Muscle of arm (tissue), 12 donors: Measurements from ENCODE around the gene CNGA4. TPM values are rescaled to one million over a fixed set of nuclear protein-coding genes. Genes with fewer than 3 reads are reported as not detected.
"Not testable (repeated sequence)": the region's sequence is repeated elsewhere in the genome, so short reads cannot be mapped to it uniquely, and the experiment has no call there.

Experiments used
- DNase-seq: peaks from one replicate; pipeline ENCODE4 v3.0.0-alpha.2; 2013
- polyA plus RNA-seq, 12 donors: library from polyadenylated mRNA; unstranded; fragments of 120-200 nt; gene quantifications; one replicate each; pipeline ENCODE4 v1.2.1, GENCODE V29; 2013; ENCODE audit not compliant: insufficient read length in 12 of 12

The CNGA4 gene
- polyA plus RNA-seq, 12 donors: 0.10 to 0.36 (median 0.16) TPM; not detected in 5

DNA sequence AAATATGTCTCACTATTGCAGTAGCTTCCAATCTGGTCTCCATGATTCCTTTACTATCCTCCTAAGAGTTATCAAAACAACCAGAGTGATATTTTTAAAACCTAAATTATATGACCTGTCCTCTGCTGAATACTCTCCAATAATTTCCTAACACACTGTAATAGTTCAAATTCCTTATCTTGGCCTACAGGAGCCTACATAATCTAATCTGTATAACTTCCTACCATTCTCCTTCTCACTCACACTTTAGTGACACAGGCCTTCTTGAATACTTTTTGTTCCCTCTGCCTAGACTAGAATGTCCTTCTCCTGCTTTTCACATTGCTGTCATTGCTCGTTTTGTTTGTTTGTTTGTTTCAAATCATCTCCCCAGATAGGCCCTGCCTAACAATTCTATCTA, 13.9 kb upstream of the CNGA4 start:
- DNase-seq: no peak

DNA sequence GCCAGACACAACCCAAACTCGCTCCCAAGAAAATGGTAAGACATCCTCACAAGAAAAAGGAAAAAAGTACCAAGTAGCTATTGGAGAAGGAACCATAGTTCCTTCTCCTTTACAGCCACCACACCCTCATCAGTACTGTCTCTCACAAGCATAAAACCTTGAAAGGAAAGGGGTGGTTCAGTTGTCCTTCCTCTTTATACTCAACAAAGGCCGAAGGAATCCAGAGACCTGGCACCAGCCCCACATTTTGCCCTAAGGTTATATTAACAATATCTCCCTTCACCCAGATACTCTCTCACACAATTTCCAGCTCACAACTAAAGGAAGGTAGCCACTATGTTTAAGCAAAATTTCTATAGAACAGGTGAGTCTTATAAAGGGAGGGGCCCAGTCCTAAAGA, 13.0 kb upstream of the CNGA4 start:
- DNase-seq: no peak

DNA sequence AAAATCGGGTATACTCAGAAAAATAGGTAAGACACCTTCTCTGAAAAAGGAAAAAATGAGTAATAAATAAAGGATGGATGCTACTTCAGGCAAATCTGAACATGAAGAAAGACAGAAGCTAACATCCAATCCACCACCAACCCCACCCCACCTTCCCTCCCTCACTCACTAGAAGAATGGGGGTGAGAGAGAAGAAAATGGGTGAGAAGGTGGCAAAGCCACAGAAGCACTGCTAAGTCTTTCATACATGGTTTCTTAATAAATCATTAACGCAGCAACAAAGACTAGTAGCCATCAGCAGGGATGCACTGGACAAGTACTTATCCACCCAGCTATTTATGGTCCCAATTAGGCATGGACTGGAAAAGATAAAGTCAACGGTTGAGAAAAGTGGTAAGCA, 10.4 kb upstream of the CNGA4 start:
- DNase-seq: no peak

DNA sequence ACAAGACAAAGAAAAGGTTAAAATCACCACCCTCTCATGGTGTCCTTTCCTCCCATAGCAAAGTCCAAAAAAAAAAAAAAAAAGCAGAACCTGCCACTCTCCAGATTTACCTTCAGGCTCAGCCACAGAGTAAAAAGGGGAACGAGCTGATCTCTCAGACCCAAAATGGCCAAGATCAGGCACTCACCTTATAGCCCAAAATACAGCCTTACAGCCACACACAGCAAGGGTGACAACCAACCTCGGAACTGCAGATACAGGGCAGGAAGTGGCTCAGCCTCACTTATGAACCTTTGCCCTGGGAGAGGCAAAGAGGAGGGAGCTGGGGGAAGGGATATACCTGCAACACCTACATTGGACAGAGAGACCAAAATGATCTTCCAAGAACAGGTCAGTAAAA, 9.0 kb upstream of the CNGA4 start:
- DNase-seq: no peak

DNA sequence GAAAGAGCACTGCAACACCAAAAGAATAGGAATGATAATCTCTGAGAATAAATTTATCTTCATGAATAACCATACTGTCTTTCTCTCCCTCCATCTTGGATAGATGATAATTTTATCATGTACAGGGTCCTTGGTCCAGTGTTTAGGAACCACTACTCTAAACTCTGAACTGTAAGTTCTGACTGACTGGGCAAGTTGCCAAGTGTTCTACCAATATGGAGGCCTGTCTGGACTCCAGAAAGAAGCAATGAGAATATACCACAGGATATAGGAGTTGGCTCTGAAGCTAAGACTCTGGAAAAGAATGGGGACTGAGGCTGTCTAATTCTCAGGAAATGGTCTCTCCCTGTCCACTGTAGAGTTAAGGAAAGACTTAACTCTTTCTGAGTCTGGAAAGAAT, 6.0 kb upstream of the CNGA4 start:
- DNase-seq: no peak

DNA sequence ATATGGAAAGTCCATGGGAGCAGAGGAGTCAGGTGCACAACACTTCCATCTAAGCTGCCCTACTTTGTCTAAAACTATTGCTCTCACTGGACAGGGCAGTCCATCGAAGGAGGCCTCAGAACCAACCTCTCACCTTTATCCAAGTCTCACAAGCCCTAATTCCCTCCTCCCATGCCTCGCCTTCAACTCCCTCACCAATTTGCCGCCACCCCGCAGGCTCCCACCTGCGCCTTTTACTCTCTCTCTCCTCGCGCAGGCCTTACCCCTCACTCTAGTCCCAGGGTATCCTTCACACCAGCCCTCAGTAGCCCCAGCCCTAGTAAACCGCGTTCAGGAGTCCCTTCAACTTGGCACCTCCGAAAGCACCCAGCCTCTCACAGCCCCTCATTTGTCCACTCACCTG, 4.9 kb upstream of the CNGA4 start:
- DNase-seq: no peak

DNA sequence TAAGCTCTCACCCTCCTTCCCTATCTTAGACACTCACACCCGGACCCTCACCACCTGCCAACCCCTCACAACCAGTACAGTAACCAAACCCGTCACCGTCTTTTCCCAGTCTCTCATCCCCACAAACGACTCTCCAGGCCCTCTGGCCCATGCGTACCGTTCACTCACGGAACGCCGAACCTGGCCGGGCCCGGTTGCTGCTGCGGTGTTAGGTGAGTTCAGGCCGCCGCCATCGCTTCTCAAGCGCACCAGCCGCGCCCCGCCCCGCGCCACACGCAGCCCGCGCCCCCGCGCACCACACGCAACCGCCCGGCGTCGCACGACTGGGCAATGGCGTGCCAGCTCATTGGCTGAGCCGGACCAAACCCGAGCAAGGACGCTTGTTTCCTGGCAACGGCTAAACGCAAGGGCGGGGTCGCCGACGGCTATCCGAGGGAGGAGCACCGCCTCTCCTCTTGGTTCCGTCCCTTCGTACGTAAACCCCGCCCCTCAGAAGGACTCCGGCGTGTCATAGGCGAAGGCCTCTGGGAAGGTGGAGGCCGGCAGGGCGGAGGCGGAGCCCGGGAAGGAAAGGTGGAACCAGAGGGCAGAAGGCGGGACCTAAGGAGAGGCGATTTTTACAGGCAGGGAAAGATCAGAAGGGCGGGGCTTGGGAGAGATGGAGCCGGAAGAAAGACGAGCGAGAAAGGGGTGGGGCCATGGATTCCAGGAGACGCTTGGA, 4.3 kb upstream of the CNGA4 start, which contains the start of gene FHIP1B:
Gene FHIP1B, minus strand, starts transcription at position 250 of the 721 bp plus-strand sequence. CDS start 10,120 bp downstream, outside the sequence.
- peak; percentile 99 for DNase-seq

DNA sequence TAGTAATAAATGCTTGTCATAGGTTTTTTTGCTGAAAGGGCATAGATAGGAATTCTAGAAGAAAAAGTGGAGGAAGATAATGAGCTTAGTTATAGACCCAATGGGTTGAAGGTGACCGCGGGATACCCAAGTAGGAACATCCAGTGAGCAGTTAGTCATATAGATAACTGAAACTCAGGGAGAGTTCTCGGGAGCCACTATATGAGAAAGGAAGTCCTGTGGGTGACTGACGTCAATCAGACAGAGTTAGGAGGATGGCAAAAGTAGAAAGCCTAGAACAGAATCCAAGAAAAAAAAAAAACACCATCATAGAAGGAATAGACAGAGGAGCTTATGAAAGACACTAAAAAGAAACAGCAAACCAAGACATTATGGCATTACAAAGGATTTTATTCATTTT, 1.6 kb upstream of the CNGA4 start:
- no peak for DNase-seq

DNA sequence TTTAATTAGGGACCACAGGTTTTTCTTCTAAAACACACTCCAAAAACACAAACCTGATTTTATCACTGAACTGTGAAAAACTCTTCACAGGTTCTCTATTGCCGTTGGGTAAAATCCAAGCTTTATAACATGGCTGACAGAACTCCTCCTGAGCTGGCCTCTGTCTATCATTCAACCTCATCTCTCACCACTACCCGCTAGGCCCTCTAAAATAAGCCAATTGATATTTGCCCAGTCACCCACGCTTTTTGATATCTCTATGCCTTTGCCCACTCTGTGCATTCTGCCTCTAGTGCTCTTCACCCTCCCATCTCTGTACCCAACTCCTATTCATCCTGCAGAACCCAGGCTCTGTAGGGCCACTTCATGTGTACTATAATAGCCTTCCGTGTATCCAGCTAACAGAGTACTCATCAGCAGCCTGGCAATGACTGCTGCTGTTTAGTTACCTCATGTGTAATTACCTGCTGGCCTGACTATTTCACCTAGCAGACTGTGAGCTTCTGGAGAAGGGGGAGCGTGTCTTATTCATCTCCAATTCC, 1.1 kb upstream of the CNGA4 start:
- DNase-seq: no peak

DNA sequence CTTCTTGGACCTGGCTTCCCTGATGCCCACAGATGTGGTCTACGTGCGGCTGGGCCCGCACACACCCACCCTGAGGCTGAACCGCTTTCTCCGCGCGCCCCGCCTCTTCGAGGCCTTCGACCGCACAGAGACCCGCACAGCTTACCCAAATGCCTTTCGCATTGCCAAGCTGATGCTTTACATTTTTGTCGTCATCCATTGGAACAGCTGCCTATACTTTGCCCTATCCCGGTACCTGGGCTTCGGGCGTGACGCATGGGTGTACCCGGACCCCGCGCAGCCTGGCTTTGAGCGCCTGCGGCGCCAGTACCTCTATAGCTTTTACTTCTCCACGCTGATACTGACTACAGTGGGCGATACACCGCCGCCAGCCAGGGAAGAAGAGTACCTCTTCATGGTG, 1.2 kb downstream of the CNGA4 start:
- no peak for DNase-seq

DNA sequence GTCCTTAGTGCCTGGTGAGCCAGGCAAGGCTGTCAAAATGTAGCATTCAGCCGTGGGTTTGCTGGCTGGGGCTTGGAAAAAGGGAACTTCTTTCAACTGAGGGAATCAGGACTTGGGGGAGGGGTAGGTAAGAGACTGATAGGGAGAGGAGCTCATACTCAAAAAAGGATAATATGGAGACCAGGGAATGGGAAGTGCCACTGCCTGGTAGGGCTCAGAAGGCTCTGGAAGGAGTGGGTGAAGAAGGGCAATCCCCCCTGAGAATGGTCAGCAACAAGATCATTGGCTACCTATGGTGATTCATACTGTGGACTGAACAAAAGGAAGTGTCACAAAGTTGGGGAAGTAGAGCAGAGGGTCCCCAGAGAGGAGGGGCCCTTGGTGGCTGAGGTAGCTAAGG, 1.9 kb downstream of the CNGA4 start:
- DNase-seq: no peak

DNA sequence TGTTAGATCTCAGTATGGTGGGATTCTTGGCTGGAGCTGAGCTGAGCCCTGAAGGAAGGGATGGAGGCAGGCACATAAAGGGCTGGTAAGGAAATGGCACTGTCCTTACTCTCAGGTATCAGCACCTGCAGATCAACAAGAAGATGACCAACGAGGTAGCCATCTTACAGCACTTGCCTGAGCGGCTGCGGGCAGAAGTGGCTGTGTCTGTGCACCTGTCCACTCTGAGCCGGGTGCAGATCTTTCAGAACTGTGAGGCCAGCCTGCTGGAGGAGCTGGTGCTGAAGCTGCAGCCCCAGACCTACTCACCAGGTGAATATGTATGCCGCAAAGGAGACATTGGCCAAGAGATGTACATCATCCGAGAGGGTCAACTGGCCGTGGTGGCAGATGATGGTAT, 2.4 kb downstream of the CNGA4 start:
- no peak for DNase-seq

DNA sequence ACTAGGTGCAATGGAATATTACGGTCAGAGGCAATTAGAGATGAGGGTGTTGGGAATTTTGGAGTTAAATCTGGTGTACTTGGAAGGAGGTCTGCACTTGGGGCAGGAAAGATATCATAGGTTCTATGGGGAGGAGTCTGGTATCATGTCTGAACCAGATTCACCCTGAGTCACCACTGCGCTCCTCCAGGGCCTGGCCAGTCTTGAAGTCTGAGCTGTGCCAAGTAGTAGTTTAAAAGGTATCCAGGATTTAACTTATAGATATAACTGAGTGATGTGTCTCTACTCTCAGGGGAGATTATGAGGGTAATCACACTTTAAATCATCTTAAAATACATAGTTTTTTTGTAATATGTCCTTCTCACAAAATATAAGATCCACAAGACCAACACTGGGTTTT, 6.6 kb downstream of the CNGA4 start:
- DNase-seq: no peak

DNA sequence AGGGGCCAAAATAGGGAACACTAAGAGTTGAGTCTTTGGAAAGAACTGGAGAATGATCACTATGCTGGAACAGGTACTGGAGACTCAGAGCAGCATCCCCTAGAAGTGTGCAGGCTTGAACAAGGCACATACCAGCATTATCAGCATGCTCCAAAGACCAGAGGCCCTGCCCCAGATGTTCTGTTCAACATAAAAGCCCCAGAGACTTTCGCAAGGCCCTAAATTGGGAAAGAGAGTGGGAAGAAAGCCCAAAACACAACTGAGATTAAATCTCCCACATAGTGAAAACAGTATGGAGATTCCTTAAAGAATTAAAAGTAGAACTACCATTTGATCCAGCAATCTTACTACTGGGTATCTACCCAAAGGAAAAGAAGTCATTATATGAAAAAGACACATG, 9.4 kb downstream of the CNGA4 start:
- DNase-seq: no peak

DNA sequence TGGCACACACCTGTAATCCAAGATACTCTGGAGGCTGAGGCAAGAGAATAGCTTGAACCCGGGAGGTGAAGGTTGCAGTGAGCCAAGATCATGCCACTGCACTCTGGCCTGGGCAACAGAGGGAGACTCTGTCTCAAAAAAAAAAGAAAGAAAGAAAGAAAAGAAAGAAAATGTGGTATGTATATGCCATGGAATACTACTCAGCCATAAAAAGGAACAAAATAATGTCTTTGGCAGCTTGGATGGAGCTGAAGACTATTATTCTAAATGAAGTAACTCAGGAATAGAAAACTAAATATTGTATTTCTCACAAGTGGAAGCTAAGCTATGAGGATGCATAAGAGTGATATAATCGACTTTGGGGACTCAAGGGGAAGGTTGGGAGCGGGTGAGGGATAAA, 10.0 kb downstream of the CNGA4 start:
- not testable (repeated sequence) for DNase-seq

DNA sequence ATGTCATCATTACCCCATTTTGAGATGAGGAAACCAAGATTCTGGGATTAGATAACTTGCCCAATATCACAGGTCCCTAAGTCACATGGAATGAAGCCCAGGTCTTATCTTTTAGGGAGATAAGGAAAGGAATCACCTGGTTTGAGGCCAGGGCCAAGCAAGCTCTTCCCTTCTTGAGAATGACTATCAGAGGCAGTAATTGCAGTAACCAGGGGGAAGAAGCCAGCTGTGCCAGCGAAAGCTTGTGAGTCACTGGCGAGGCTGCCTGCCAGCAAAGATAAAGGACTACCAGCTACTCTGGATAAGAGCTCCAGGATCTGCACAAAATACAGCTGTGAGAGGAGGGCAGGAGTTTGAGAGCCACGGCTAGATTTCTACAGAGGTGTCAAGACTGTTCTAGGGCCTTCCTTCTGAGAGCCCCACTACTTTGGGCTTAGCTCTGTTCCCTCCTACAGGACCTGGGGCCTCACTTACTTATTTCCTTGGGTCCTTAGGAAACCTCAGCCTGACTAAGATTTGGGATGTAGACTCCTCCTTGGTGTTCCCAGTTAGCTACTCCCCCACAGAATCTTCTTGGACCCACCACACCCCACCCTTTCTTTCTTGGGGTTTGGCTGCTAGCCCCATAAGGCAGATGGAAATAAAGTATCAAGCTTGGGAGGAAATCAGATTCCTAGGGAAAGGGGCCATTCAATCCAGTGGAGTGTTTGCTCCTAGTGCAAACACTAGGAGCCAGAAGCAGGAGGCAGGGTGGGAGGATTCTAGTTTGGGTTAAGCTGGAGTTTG, 11.1 kb downstream of the CNGA4 start:
- DNase-seq: no peak

DNA sequence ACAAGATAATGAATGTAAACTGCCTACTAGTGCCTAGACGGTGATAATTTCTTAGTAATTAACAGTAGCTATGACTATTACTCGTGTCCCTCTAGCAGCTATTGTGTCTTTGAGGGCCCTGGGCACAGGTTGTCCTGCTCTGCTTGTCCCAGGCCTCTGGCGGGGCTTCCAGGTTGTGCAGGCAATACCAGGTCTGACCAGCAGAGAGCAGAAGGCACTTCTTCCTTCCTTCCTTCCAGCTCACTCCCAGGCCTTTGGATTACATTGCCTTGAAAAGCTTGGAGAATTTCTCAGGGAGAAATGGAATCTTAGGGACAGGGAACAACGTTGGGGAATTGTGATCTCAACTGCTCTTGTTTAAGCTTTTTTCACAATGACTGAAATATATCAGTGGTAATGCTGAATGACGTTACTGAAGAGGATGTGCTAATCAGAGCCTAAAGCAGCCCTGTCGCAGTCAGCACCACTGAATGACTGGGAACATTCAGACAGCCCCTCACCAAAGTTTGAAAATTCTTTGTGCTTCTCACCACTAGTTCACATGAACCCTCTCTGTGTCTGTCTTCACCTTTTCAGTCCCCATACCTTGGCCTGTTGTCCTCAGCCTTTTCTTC, 12.3 kb downstream of the CNGA4 start:
- DNase-seq: peak; percentile 69

DNA sequence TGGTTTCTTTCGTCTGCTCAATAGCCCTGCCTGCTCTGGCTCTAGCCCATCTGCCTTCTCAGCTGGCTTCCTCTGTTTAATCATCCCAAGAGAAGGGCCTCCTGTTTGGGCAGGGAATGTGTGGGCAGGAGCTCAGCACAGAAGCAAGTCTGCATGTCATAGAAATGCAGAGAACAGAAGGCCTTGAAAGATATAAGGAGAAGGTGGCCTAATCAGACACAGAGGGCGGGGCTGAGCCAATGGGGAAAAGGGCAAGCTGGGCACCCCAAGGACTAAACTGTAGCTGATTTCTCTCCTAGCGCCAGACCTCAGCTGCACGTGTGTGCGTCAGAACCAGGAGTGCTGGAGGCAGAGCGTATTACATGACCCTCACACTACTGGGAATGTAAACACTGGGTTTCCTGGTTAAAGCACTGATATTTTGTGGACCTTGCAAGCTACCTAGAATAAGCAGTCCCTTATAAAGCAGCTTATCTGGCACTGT, 13.1 kb downstream of the CNGA4 start:
- DNase-seq: no peak

DNA sequence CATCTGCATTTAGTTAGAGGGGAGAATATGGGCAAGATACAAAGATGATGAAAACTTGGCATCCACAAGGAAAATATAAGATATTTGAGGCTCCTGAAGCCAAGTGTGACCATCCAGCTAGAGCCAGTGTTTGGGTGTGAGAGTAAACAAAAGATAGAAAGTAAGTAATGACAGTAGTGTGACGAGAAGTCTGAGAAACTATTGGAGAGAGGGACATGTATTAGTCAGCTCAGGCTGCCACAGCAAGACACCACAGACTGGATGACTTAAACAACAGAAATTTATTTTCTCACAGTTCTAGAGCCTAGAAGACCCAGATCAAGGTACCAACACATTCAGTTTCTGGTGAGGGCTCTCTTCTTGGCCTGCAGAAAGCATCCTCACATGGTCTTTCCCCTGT, 14.3 kb downstream of the CNGA4 start:
- DNase-seq: no peak

DNA sequence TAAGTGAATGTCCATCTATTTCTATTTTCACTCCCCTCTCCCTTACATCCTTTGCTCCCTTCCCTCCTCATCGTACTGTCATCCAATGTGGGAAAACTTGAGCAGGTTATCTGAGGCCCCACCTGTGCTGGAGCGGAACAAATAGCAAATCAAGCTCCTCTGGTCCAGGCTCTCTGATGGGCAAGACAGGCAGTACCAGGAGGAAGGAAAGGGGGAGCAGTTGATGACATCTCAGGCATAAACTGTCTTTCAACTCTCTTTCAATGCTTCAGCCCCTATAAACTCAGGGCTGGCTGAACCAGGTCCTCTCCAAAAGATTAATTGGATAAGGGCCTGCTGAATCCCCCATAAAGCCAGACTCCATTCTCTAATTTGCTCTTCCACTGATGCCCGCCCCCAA, 19.3 kb downstream of the CNGA4 start:
- DNase-seq: no peak

DNA sequence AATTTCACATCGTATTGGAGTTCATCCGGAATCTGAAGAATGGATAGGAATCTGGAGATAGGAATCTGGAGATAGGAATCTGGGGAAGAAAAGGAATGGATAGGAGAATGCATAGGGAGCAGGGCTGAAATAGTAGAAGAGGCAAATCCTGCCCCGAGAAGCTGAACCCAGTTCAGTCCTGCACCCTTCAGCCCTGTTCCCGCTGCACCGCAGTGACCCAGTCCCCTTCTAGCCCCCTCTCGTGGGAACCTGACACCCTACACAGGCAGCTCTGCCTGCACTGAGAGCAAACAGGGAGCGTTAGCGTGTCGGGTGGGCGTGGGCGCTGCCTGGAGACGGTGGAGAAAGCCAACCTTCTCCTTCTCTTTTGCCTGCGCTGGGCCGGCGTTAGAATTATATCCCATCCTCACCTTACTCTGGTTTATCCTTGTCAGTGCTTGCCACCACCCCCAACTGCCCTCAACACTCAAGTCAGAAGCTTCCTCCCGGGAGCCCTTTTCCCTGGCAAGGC, 19.7 kb downstream of the CNGA4 start:
- DNase-seq: no peak

DNA sequence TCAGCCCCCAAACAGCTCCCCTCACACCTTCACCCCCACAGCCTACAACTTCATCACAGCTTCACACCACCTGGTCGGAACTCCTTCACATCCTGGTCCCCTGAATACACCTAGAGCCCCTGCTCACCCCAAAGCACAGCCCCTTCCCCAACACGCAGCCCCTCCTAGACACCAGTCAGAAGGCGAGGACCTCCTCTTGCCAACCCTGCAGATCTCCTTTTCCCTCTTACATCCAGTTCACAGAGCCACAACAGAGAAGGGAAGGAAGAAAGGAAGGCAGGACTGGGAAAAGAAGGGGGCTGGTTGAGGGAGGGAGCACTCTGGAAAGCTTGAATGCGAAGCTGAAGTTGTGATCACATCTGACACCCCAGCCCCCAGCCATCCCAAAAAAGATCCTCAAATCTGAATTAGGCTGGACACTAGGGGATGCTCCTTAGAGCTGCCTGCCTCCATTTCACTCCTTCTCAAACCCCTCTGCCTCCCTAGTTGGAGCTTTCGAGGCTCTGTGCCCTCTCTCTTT, 21.4 kb downstream of the CNGA4 start:
- DNase-seq: no peak
